Measurements from ENCODE around the gene CDH23.

The CDH23 gene

DNA sequence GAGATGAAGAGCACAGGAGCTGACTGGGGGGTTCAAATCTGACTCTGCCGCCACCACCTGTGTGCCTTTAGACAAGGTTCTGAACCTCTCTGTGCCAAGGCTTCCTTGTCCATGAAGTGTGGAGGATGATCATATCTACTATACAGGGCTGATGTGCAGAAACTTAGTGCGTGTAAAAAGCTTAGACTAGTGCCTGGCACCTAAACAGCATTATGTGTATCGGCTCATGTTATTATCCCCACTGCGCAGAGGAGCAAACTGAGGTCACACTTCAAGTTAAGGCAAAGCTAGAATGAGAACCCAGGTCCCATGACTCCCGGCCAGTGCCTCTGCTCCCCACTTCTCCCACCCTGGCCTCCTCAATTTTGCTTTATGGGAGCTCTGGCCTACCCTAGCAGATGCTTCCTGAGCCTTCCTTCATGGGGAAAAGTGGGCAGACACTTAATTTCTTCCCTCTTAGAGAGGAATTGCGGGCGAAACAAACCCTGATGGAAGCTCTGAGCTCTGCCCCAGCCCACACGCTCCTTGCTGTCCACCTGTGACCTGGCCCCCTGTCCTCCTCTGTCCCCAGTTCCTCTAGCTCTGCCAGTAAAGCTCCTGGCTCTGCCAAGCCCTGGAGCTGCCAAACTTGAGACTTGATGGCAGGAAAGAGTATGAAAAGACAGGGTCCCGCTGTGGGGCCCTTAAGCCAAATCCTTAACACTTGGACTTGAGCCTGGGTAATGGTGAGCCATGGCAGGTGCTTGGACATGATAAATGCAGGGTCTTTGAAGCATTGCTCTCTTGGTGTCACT, 71.0 kb downstream of the CDH23 start:
- no peak for DNase-seq

GRCh38 chr10:71468363-71469094, 71.8 kb downstream of the CDH23 start:
- DNase-seq: no peak

DNA sequence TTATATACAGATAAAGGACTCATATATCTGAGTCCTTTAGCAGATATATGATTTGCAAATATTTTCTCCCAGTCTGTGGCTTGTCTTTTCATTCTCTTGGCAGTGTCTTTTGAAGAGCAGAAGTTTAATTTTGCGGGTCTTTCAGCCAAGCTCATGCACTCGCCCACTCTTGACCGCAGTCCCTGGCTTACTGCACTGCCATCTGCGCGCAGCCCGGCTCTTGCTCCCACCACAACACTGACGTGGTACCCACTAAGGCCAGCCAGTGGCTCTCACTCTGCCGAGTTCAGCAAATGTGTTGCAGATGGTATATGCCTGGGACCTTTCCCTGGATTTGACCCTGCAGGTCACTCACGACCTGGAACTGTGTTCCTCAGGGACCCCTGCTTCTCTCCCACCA, 74.3 kb downstream of the CDH23 start:
- no peak for DNase-seq

DNA sequence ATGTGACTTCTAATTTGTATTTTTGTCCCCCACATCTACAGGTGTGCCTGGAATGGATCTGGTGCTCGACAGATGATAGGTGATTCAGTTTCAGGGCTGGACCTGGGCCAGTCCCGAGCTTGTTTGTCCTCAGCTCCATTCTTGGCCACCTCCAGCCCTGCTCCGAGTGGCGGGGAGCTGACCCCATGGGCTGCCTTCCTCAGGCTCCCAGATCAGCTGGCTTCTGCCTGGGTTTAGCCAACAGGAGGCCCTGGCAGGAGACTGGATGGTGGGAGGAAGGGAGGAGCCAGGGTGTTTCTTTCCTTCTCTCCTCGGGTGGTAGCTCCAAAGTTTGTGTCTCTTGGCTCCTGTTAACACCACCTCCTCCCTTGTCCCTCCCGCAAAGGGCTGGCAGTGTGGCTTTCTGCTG, 75.2 kb downstream of the CDH23 start:
- DNase-seq: no peak

- no peak for DNase-seq
Observed at GRCh38 chr10:71472466-71472865, 75.7 kb downstream of the CDH23 start.

DNA sequence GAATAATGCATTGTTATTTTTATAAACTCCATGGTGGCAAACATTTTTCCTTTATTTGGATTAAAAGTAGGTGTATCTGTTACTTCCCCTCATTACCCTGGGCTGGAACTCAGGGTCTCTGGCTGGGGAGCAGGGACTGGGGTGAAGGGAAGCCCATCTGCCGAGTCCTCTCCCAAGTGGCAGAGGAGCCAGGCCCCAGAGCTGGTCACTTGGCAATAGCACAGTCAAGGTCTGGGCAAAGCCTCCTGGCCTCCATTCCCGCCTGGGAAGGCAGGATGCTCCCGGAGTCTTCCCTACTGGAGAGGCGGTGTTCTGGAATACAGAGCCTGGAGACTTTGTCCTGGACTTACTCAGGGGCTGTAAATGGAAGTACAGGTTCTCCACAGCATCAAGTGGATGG, 76.2 kb downstream of the CDH23 start:
- DNase-seq: no peak

DNA sequence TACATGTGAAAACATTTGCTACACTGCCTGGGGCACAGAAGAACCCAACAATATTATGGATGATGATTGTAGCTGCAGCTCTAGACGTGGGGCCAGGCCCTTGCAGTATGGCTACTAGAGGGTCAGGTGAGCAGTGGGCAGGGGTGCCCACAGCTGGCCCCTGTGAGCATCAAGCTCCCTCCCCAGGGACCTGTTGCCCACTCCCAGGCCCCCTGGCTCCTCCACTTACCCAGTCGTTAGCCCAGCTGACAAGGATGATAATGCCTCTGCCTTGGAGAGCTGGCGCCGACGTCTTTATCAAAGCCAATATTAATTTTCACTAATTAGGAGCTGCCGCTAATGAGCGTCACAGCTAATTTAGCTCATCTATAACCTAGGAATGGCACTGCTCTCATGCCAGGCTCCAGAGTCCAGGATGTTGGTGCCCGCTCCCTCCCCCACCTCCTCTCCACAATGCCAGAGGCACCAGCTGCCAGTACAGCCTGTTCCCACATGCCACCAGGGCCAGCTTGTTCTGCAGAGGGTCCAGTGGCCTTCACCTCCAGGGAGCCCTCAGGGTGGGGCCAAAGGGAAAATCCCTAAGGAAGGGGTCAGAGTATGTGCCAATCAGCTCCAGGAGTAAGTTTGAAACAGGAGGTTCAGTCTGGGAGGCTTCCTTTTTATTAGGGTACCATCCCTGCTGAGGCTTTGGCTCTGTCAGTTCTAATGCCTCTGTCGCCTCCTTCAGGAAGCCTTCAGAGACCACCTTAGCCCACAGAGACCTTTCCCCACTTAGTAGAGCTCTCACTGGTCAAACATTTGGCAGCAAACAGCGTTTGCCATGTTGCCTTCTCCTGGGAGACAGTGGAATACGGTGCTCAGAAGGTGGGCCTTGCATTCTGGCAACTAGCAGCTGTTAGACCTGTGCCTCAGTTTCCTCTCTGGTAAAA, 77.2 kb downstream of the CDH23 start:
- DNase-seq: no peak

DNA sequence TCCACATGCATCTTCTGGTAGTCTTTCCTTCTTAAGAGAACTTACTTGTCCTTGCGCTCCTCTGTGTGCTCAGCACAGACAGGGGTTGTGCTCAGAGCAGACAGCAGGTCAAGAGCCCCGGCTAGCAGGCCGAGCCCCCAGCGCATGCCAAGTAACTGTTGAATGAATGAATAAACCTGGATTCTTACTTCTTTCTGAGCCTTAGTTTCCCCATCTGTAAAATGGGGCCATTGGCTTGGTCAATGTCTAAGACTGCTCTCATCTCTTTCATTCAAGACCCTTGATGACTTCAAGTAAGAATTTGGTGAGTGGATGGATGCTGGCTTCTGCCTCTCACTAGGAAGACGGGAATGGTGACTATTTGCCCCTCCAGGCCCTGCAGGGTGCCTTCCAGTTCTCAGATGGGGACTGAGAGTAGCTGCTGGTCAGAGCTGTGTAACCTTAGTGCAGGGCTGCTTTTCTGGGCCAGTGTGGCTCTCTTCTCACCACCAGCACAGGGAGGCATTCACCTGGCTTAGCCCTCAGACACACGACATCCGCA, 78.1 kb downstream of the CDH23 start:
- no peak for DNase-seq

DNA sequence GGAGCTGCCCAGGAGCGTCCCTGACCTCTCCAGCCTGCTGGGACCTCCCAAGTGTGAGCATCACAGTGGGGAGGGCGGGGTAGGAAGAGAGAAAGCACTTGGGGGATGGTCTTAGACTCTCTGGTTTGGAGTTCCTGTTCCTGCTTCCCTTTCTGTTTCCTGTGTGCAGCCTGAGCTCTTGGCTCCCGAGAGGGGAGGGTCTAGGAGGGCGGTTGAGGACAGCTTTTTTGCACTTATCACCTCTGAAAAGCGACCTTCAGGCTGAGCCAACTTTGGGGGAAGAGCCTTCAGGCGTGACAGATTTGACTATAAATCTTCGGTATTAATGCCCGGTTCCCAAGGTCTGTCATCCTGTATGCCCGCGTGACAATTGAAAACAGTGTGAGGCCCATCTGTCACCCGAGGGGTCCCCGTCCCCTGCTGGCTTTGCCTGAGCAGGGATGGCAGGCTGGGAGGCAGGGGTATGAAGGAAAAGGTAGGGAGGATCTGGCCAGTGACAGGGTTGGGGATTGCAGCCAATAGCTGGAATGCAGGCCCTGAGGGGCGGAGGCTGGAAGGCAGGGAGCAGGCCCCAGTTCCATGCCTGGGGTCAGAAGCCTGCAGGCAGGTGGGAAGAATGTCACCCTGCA, 78.6 kb downstream of the CDH23 start:
- DNase-seq: peak; percentile 73

DNA sequence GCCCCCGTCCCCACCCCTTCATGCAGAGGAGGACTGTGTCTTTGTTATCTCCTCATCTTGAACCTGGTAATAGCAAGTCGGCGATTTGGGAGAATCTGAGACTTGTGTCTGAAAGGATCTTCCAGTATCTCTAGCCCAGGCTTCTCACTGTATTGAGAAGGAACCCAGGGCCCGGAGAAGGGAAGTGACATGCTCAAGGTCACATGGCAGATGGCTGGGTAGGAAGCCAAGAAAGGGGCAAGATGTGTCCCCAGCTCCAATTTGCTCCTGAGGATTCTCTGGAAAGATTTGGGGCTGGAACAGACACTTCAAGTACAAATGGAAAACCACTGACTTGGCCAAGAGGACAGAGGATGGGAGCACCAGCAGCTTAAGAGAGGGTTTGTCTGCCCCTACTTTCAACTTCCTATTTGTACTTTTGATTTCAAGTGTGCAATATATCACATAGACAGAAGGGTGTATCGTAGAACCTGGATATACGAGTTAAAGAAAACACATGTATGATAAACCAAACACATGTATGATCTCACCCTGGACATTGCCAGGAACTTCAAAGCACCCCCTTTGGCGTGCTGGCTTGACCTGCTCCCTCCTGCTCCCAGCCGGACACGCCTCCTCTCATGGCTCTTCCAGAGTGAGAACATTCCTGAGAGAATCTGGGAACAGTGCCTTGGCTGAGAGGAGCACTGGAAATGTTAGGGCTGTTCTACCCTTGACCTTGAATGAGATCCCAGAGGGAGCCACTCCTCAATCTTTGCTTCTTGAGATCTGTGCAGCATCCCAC, 79.7 kb downstream of the CDH23 start:
- no peak for DNase-seq

DNA sequence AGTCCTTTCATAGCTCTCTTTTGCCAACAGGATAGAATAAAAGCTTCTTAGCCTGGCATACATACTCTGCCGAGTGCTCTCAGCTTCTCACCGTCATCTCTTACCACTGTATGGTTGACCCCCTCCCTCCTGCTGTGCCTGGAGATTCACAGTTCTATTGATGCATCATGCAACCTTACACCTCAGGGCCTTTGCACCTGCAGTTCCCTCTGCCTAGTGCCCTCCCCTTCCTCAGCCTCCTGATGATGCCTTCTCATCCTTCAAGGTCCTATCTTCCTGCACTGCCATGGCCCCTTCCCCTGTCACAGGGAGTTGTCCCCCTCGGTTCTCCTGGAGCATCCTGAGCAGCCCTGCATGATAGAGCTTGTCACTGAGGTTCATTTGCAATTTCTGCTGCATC, 81.5 kb downstream of the CDH23 start:
- no peak for DNase-seq

DNA sequence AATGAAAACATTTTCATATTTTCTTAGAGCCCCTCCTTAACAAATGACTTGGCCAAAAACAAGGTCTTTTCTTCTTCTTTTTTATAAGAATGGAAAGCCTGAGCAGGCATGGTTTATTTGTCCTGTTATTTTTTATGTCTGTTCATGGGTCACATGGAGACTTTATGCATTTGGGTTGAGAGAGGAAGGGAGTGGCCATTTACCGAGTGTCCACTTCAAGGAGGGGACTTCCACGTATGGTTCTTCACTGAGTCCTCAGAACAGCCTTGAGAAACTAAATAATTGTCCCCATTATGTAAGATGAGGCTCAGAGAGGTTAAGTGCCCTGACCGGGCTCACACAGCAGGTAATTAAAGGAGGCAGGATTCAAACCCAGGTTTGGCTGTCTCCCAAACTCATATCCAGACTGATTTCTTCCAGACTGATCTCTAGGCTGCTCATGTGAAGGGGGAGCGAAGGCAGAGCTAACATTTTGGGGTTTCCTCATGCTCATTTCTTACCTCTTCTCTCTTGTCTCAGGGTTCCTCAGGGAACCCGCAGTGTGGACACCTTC, 82.2 kb downstream of the CDH23 start:
- DNase-seq: no peak

DNA sequence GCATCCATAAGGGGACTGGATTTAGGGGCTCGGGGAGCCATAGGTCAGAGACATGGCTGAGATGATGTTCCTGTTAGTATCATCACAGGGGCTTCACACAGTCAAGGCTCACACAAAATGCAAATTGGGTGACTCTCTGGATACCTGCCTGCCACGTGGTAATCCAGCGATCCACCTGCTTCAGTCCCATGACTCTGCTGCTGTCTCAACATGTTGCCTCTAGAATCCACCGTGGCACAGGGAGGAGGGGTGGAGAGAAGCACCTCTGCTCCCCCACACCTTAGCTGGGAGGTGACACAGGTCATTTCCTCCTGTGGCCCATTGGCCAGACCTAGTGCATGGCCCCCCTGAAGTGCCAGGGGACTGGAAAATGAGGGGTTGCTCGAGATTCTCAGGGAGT, 83.1 kb downstream of the CDH23 start:
- DNase-seq: no peak

GRCh38 chr10:71480662-71481061, 83.9 kb downstream of the CDH23 start:
- no peak for DNase-seq

GRCh38 chr10:71481746-71482410, 85.2 kb downstream of the CDH23 start:
- DNase-seq: no peak

DNA sequence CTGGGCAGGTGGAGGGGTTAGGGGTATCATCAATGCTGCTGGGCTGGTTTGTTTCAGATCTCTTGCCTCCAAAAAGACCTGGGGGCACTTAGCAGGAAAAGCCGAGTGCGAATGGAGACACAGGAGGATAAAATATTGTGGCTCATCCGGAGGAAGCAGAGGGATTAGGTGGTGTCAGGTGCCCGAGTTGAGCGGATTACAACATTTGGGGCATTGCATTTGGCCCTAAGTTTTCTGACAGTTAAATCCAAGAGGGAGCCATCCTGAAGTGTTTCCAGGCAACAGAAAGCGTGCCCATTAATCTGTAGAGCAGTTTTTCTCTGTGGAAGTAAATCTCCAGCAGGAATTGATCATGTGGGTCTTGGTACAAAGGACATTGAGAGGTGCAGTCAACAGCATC, 85.9 kb downstream of the CDH23 start:
- no peak for DNase-seq

GRCh38 chr10:71483135-71483534, 86.4 kb downstream of the CDH23 start:
- DNase-seq: no peak

DNA sequence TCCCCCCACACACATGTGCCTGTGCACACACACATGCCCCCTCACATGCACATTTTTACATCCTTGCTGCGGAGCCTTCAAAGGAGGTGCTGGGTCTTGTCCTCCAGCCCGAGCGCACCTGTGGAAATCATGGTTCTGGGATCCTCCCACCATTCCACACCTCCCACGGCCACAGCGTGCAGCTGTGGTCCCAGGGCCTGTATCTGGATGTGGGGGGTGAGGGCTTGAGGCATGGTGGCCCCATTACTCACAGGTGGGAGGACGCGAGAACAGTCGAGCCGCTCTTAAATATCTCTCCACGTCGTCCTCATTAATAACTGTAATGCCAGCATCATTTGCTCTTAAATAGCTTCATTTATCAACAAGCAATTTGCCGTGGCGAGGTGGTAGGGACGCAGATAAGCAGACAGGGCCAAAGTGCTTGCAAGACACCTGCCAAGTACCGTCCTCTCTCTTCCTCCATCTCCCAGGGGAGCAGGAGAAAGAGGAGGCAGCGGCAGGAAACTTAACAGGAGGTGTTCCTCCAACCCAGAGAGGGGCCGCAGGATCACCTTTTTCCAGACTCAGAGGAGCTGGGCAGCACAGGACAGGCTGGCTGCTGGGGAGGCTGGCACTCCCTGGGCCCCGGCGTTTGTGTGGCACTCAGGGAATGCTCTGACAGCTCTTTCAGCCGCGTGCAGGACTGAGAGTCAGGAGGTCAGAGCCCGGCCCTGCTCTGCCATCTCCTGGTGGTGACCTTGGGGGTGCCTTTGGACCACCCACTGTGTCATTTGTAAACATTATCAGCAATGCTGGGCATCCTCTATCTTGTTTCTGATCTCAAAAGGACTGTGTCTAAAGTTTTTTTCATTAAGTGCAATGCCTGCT, 87.4 kb downstream of the CDH23 start:
- no peak for DNase-seq

DNA sequence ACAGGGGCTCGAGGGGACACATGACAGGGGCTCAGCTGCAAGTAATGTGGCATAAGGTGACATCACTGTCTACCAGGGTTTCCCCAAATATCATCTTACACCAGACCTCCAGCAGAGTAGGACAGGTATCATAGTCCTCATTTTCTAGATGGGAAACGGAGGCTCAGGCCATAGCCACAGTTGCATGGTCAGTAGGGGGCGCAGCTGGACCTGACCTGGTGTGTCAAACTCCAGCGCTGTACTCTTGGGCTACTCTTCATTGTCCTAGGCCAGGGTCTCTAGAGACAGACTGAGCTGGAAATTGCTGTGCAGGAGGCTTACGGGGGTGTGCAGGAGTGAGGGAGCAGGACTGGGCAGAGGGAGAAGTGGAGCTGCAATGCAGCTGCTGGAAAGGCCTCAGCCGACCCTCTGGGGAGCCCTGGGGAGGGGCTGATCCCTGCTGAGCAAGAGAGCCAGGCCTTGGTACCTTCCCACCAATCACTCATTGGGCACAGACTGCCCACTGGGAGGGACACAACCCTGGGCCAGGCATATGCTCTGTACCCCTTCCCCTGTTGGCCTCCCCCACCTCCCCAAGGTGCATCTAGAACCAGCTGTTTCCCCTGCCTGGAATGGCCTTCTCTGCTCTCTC, 89.9 kb downstream of the CDH23 start:
- no peak for DNase-seq

Data from NCI-H524 treated with DMSO at 0.1 percent for 48 hours (cell line).